Coronary artery (tissue), 2 donors: Measurements from ENCODE around the gene TTF2.

Source experiments
- DNase-seq: peaks from one replicate; pipeline ENCODE4 v3.0.0-alpha.2; 2017; ENCODE audit warnings: low spot score
- H3K27ac ChIP-seq, 2 donors: fragments of 200-600 bp; sonication (generic); one replicate each; pipeline ENCODE4 v1.5.1; 2016 to 2019
- H3K4me3 ChIP-seq: fragments of 200-600 bp; sonication (generic); 2 replicates; pipeline ENCODE4 v1.5.1; 2016; ENCODE audit warnings: mild to moderate bottlenecking, moderate library complexity
- CTCF ChIP-seq: fragments of 200-600 bp; sonication (generic); IDR thresholded peaks from one replicate; pipeline ENCODE4 v1.5.1; 2019; ENCODE audit warnings: antibody characterized with exemption

The TTF2 gene

DNA sequence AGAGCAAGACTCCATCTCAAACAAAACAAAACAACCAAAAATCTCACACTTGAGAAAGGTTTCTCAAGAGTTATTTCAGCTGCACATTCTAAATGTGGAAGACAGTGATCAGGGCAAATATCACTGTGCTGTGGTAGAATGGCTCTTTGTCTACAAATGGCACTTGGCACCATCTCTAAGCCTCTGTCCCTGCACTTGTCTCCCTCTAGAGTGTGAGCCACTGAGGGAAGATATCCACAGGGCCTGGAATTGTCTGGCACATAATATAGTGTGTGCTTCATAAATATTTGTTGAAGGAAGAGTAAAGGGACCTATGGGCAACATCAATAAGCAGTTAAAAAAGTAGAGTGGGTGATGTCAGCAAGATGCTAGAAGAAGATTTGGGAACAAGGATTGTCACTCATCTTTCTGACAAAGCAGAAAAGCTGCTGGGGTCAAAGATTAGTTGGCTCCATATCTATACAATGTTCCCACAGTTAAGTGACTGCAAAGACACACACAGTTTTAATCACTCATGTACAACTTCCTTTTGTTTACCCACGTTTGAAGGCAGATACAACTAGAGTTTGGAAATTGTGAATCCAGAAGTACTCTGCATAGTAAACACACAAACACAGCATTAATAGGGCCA is 39.5 kb upstream of the TTF2 start:
- Histone ChIP-seq H3K4me3 (no peak overlapping the region), H3K27ac (no peak overlapping the region)
- no peak for TF ChIP-seq CTCF
- DNase-seq = no peak

DNA sequence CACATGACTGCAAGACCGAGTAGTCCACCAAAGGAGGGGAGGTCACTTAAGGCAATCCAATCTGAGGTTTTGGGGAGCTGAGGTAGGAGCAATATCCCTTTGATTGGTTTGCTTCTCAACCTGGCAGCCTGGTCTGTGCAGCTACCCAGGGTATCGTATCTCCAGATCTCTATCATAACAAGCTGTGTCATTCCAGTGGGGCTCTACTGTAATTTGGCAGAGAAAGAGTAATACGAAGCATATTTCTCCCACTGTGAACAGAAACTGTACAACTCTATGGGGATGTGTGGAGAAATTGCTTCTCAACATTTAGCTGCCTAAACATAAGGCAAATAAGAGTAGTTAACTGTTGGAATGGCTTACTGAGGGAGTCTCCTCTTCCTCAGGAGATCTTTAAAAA is 38.0 kb upstream of the TTF2 start:
- H3K27ac ChIP-seq = no peak overlapping the region
- TF ChIP-seq CTCF = no peak
- no peak for DNase-seq

DNA sequence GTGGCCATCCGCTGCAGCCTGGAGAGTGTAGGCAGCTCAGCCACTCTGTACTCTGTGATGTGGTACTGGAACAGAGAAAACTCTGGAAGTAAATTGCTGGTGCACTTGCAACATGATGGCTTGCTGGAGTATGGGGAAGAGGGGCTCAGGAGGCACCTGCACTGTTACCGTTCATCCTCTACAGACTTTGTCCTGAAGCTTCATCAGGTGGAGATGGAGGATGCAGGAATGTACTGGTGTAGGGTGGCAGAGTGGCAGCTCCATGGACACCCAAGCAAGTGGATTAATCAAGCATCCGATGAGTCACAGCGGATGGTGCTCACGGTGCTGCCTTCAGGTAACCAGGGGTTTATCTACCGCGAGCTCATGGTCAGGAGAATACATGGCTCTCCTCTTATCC is 34.6 kb upstream of the TTF2 start:
- Histone ChIP-seq H3K4me3 (no peak overlapping the region), H3K27ac (no peak overlapping the region)
- no peak for DNase-seq
- no peak for TF ChIP-seq CTCF

More for the DNA sequence above, 38.0 kb upstream of the TTF2 start:
- no peak overlapping the region for H3K4me3 ChIP-seq

DNA sequence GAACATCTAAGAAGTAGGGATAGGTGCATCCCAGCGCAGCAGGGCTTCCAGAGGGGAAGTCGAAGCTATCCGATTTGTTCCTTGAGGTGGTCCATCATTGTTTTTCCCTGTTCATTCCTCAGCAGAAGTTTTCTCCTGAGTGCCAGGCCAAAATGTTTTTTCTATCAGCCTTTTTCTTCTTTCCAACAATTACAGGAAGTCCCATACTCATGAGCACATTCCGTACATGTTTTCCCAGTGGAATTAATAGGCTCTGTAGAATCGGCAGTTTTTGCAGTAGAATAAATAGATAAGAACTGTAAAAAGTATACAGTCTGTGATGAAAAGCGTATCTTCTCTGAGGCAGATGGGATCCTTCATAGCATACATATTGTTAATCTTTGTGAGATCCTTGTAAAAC is 33.8 kb upstream of the TTF2 start:
- no peak for TF ChIP-seq CTCF
- no peak for DNase-seq
- Histone ChIP-seq H3K4me3 (no peak overlapping the region), H3K27ac (no peak overlapping the region)

- no peak for DNase-seq
- Histone ChIP-seq H3K27ac (no peak overlapping the region), H3K4me3 (no peak overlapping the region)
- TF ChIP-seq CTCF = no peak
Measured at GRCh38 chr1:117029685-117030084, 30.4 kb upstream of the TTF2 start.

DNA sequence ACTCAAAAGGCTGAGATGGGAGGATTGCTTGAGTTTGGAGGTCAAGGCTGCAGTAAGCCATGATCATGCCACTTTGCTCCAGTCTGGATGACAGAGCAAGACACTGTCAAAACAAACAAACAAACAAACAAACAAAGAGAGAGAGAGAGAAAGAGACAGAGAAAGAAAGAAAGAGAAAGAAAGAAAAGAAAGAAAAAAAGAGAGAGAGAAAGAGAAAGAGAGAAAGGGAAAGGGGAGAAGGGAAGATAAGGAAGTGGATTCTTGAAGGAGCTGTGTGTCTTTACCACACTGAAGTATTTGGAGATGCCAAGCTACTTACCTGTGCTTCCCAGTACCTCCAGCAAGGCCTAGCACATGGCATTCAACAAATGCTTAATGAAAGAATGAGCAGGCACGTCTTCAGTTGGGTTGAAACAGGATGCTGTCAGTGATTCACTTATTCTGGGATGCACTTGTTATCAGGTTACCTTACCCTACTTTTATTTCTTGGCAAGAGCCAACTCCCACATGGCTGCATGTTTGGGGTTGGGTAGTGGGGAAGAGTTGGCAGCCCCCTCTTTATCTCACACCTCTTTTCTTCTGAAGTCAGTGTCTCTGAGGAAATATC is 29.8 kb upstream of the TTF2 start:
- Histone ChIP-seq H3K4me3 (no peak overlapping the region), H3K27ac (no peak overlapping the region)
- TF ChIP-seq CTCF = no peak
- DNase-seq = no peak

DNA sequence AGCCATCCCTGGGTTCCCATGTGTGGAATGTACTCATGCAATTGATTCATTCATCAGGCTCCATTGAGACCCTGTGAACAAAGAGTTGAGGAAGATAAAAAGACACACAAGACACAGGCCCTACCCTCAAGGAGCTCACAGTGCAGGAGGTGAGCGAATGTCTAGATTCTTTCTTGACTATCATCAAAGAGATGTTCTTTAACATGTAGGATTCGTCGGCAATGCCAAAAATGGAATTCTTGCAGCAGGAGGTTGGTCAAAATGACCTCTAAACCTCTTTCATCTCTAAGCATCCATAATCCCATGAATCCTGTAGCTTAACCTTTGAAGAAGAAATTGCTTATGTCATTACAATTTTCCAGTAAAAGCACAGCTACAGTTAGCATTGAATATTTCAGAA is 27.9 kb upstream of the TTF2 start:
- no peak for TF ChIP-seq CTCF
- Histone ChIP-seq H3K4me3 (no peak overlapping the region), H3K27ac (no peak overlapping the region)
- no peak for DNase-seq
